HFFc6 (cell line): ENCODE data around the gene TJP2. TPM values are rescaled to one million over a fixed set of nuclear protein-coding genes. Genes with fewer than 3 reads are reported as not detected.

Experiments
- DNase-seq: peaks from one replicate; pipeline ENCODE4 v3.0.0-alpha.2; 2018
- H3K27ac Mint-ChIP-seq: 2 replicates; pipeline ENCODE4 v1.8.0; 2020; ENCODE audit warnings: mild to moderate bottlenecking, mixed read lengths
- H3K27me3 Mint-ChIP-seq: 2 replicates; pipeline ENCODE4 v1.8.0; 2021; ENCODE audit warnings: mild to moderate bottlenecking, moderate library complexity, mixed read lengths; ENCODE audit not compliant: insufficient read depth
- H3K36me3 Mint-ChIP-seq: 2 replicates; pipeline ENCODE4 v1.8.0; 2021; ENCODE audit warnings: low read depth, mixed read lengths
- H3K4me1 Mint-ChIP-seq: 2 replicates; pipeline ENCODE4 v1.8.0; 2020; ENCODE audit warnings: low read depth, mixed read lengths
- H3K4me3 Mint-ChIP-seq: 2 replicates; pipeline ENCODE4 v1.8.0; 2020; ENCODE audit warnings: mild to moderate bottlenecking, moderate library complexity, mixed read lengths
- H3K9me3 Mint-ChIP-seq: 2 replicates; pipeline ENCODE4 v1.8.0; 2020; ENCODE audit warnings: mild to moderate bottlenecking, mixed read lengths
- total RNA-seq, 6 experiments: library from RNA; stranded (reverse); fragmentation: NEBNext Ultra II Directional; extraction: Animal tissue kit (Norgen Biotek cat#: 25700); gene quantifications; 2 replicates in 1 of 6; 3 replicates in 5 of 6; pipeline ENCODE4 v1.2.3, GENCODE V29; 2021
- TF ChIP-seq, protein P1 (sequence below): fragments of 200-600 bp; sonication (generic); IDR thresholded peaks from 2 replicates; pipeline ENCODE4 v1.5.0; 2021; ENCODE audit warnings: antibody characterized with exemption, mild to moderate bottlenecking

TJP2 gene
- total RNA-seq, 6 experiments from 2014 or later, result 25.3 to 50.4 (median 45.4) TPM

DNA sequence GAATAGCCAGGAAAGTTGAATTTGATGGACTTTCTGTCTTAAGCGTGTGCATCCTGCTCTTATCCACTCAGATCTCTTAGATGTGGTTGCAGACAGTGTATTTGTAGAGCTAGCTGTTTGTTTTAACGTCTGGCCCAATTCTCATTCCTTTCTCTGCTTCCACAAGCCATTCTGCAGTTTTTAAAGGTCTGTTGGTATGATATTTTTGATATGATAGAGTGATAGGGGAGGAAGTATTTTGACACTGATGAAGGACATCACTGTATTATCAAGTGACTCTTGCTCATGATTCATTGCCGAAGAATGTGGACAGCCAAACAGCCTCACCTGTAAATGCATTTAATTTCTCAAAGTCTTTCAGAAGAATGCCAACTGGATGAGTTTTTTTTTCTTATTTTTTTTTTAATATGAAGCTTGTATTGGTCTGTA lies 4.5 kb downstream of the TJP2 start:
- H3K4me1 Mint-ChIP-seq, result peaks cover 75% of the 10 kb centered on the region
- H3K9me3 Mint-ChIP-seq, result no peaks in the 10 kb centered on the region
- TF ChIP-seq, protein P1, sequence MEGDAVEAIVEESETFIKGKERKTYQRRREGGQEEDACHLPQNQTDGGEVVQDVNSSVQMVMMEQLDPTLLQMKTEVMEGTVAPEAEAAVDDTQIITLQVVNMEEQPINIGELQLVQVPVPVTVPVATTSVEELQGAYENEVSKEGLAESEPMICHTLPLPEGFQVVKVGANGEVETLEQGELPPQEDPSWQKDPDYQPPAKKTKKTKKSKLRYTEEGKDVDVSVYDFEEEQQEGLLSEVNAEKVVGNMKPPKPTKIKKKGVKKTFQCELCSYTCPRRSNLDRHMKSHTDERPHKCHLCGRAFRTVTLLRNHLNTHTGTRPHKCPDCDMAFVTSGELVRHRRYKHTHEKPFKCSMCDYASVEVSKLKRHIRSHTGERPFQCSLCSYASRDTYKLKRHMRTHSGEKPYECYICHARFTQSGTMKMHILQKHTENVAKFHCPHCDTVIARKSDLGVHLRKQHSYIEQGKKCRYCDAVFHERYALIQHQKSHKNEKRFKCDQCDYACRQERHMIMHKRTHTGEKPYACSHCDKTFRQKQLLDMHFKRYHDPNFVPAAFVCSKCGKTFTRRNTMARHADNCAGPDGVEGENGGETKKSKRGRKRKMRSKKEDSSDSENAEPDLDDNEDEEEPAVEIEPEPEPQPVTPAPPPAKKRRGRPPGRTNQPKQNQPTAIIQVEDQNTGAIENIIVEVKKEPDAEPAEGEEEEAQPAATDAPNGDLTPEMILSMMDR, result no peak
- peak; percentile 46 for DNase-seq
- H3K27me3 Mint-ChIP-seq, result peaks cover 2% of the 10 kb centered on the region
- peaks cover 9% of the 10 kb centered on the region for H3K36me3 Mint-ChIP-seq
- peak overlapping the region; percentile 72 for H3K27ac Mint-ChIP-seq
- H3K4me3 Mint-ChIP-seq, result peak overlapping the region; percentile 23; the same call in 1 of the 2 replicates

DNA sequence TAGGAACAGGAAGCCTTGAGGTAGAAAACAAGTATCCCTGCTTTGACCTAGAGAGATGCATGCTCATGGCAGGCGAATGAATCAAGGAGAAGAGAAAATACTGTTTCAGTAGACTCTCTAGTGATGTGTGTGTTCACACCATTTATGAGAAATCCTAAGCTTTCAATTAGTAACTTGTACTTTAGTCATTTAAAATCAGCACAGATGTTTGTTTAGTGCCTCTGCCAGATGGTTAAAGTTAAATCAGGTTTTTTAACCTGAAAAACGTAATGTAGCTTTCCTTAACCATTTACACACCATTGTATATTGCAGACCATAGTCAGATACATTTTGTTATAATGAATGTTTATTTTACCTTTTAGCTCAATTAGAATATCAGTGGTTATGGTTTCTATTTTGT lies 5.0 kb downstream of the TJP2 start:
- Mint-ChIP-seq H3K27me3 (peaks cover 2% of the 10 kb centered on the region; the same call in 1 of the 2 replicates), H3K4me1 (peaks cover 77% of the 10 kb centered on the region), H3K27ac (0 out of 2 replicates have a peak overlapping the region, but pooled peaks have one; percentile 72), H3K36me3 (peaks cover 9% of the 10 kb centered on the region), H3K9me3 (no peaks in the 10 kb centered on the region), H3K4me3 (no peak overlapping the region)
- TF ChIP-seq, protein P1, result no peak
- DNase-seq, result no peak

DNA sequence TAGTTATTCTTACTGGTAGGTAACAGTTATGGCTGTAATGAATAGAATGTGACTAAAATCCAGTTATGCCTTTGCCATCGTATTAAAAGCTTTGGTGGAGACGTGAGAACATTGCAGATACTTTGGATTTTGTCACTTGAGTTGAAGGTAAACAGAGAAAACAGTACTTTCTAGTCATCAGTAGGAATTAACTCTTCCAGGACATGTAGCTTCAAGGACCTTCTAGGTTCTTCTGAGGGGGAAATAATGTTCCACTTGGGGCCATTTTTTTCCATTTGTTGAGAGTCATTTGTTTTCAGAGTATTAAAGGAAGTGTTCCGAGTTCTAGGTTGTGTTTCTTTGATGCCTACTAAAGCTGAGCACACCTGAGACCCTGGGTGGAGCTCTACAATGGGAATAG lies 6.1 kb downstream of the TJP2 start:
- Mint-ChIP-seq H3K4me3 (peak overlapping the region; percentile 73), H3K36me3 (peaks cover 13% of the 10 kb centered on the region), H3K4me1 (peaks cover 80% of the 10 kb centered on the region), H3K9me3 (no peaks in the 10 kb centered on the region), H3K27me3 (peaks cover 2% of the 10 kb centered on the region; the same call in 1 of the 2 replicates), H3K27ac (peak overlapping the region; percentile 87)
- DNase-seq, result no peak
- TF ChIP-seq, protein P1, result no peak

DNA sequence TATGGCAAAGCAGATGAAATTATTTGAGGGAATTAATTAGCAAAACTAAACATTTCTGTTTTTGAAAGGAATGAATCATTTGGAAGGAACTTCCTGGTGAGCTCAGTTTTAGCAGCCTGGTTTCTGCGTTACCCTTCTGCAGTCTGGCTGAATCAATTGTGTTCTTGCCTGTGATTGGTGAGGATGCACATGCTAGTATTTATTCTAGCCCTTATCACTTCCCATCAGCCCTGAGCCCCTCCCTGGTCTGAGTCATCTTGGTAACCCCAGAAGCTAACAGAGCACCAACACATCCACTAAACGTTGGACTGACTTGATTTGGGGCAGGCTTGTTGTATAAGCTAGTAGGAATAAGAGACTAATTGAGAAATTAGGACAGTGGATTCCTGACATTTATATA lies 6.6 kb downstream of the TJP2 start:
- Mint-ChIP-seq H3K27ac (peak overlapping the region; percentile 87), H3K4me1 (peaks cover 76% of the 10 kb centered on the region), H3K27me3 (peaks cover 2% of the 10 kb centered on the region; the same call in 1 of the 2 replicates), H3K9me3 (no peaks in the 10 kb centered on the region), H3K4me3 (peak overlapping the region; percentile 73), H3K36me3 (peaks cover 13% of the 10 kb centered on the region)
- TF ChIP-seq, protein P1, result no peak
- peak; percentile 99 for DNase-seq

DNA sequence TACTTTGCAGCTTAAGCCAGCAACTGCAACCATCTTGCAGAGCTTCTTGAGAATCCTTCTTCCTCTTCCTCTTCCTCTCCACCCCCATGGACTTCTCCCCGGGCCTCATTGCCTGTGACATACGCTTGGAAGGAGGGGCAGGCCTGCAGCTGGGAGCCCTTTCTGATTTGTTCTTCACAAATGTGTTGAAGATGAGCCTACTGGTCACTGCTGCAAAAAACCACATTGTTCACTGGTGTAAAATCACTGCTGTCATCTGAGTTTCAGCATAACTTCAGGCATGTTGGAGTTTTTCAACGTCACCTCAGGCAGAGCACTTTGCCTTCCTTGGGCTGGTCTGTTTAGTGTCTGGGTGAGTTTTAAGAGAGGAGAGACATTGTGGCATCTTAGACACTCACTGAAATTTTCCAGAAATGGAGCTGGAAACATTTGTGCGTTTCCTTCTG lies 7.9 kb downstream of the TJP2 start:
- peaks cover 2% of the 10 kb centered on the region; the same call in 1 of the 2 replicates for H3K27me3 Mint-ChIP-seq
- peaks cover 13% of the 10 kb centered on the region for H3K36me3 Mint-ChIP-seq
- no peak for DNase-seq
- H3K9me3 Mint-ChIP-seq, result no peaks in the 10 kb centered on the region
- TF ChIP-seq, protein P1, result no peak
- H3K4me1 Mint-ChIP-seq, result peaks cover 75% of the 10 kb centered on the region
- peak overlapping the region; percentile 87 for H3K27ac Mint-ChIP-seq
- peak overlapping the region; percentile 68 for H3K4me3 Mint-ChIP-seq
